ENCODE data around the gene OR51D1.

- no peak for TF ChIP-seq CTCF (IDR thresholded peaks at IDR 0.05)
- TF ChIP-seq POLR2A (IDR thresholded peaks at IDR 0.05) = no peak
Observed at GRCh38 chr11:4605057-4605456, 32.2 kb upstream of the OR51D1 start.

Measured in body of pancreas (tissue), 4 donors.